T-helper 2 cell treated with Interferon-gamma antibody and Interleukin-4, amounts not matched to agents 5 μg/mL and 100 μg/mL, for 36 hours (primary cell): Measurements from ENCODE around the gene PMS1.

Experiments used
- DNase-seq: peaks from one replicate; pipeline ENCODE4 v3.0.0; 2021; ENCODE audit warnings: low spot score
- H3K27ac Mint-ChIP-seq: one replicate; pipeline ENCODE4 v1.8.0; 2021; ENCODE audit warnings: mild to moderate bottlenecking, mixed read lengths
- H3K27me3 Mint-ChIP-seq: one replicate; pipeline ENCODE4 v1.8.0; 2021; ENCODE audit warnings: low read depth, mixed read lengths
- H3K36me3 Mint-ChIP-seq: one replicate; pipeline ENCODE4 v1.8.0; 2021; ENCODE audit warnings: low read depth, mixed read lengths
- H3K4me1 Mint-ChIP-seq: one replicate; pipeline ENCODE4 v1.8.0; 2021; ENCODE audit warnings: low read depth, mixed read lengths
- H3K4me3 Mint-ChIP-seq: one replicate; pipeline ENCODE4 v1.8.0; 2022; ENCODE audit warnings: mild to moderate bottlenecking, moderate library complexity, mixed read lengths
- H3K9me3 Mint-ChIP-seq: one replicate; pipeline ENCODE4 v1.8.0; 2021; ENCODE audit warnings: mixed read lengths

The PMS1 gene

GRCh38 chr2:189794310-189794709, 10.1 kb downstream of the PMS1 start:
- H3K9me3 Mint-ChIP-seq: no peaks in the 10 kb centered on the region
- H3K27ac Mint-ChIP-seq: no peak overlapping the region
- peaks cover 34% of the 10 kb centered on the region for H3K36me3 Mint-ChIP-seq
- H3K27me3 Mint-ChIP-seq: no peaks in the 10 kb centered on the region
- no peak overlapping the region for H3K4me3 Mint-ChIP-seq
- DNase-seq: no peak
- H3K4me1 Mint-ChIP-seq: peaks cover 13% of the 10 kb centered on the region

GRCh38 chr2:189797902-189798301, 13.7 kb downstream of the PMS1 start:
- Mint-ChIP-seq H3K27me3 (no peaks in the 10 kb centered on the region), H3K27ac (no peak overlapping the region), H3K9me3 (no peaks in the 10 kb centered on the region), H3K4me3 (no peak overlapping the region), H3K4me1 (peaks cover 4% of the 10 kb centered on the region), H3K36me3 (peaks cover 27% of the 10 kb centered on the region)
- DNase-seq: no peak

GRCh38 chr2:189798312-189799029, 14.2 kb downstream of the PMS1 start:
- no peaks in the 10 kb centered on the region for H3K27me3 Mint-ChIP-seq
- H3K36me3 Mint-ChIP-seq: peaks cover 23% of the 10 kb centered on the region
- H3K4me3 Mint-ChIP-seq: no peak overlapping the region
- DNase-seq: no peak
- H3K9me3 Mint-ChIP-seq: no peaks in the 10 kb centered on the region
- H3K27ac Mint-ChIP-seq: no peak overlapping the region
- peaks cover 2% of the 10 kb centered on the region for H3K4me1 Mint-ChIP-seq

GRCh38 chr2:189799030-189799331, 14.7 kb downstream of the PMS1 start:
- Mint-ChIP-seq H3K27me3 (no peaks in the 10 kb centered on the region), H3K4me3 (no peak overlapping the region), H3K27ac (no peak overlapping the region), H3K9me3 (no peaks in the 10 kb centered on the region), H3K36me3 (peaks cover 23% of the 10 kb centered on the region), H3K4me1 (peaks cover 2% of the 10 kb centered on the region)
- DNase-seq: no peak

GRCh38 chr2:189799531-189799930, 15.3 kb downstream of the PMS1 start:
- no peaks in the 10 kb centered on the region for H3K9me3 Mint-ChIP-seq
- H3K27me3 Mint-ChIP-seq: no peaks in the 10 kb centered on the region
- peaks cover 2% of the 10 kb centered on the region for H3K4me1 Mint-ChIP-seq
- no peak overlapping the region for H3K27ac Mint-ChIP-seq
- H3K4me3 Mint-ChIP-seq: no peak overlapping the region
- peaks cover 22% of the 10 kb centered on the region for H3K36me3 Mint-ChIP-seq
- no peak for DNase-seq

- Mint-ChIP-seq H3K4me3 (no peak overlapping the region), H3K36me3 (peaks cover 16% of the 10 kb centered on the region), H3K4me1 (peaks cover 2% of the 10 kb centered on the region), H3K27ac (no peak overlapping the region), H3K9me3 (no peaks in the 10 kb centered on the region), H3K27me3 (no peaks in the 10 kb centered on the region)
- DNase-seq: no peak
Measured at GRCh38 chr2:189802396-189802912, 18.2 kb downstream of the PMS1 start.

GRCh38 chr2:189803431-189803830, 19.2 kb downstream of the PMS1 start:
- Mint-ChIP-seq H3K4me3 (no peak overlapping the region), H3K4me1 (peaks cover 2% of the 10 kb centered on the region), H3K27ac (no peak overlapping the region), H3K27me3 (no peaks in the 10 kb centered on the region), H3K36me3 (peaks cover 12% of the 10 kb centered on the region), H3K9me3 (no peaks in the 10 kb centered on the region)
- DNase-seq: no peak

GRCh38 chr2:189818249-189819038, 34.2 kb downstream of the PMS1 start:
- DNase-seq: no peak
- Mint-ChIP-seq H3K4me3 (no peak overlapping the region), H3K9me3 (peaks cover 11% of the 10 kb centered on the region), H3K36me3 (peaks cover 41% of the 10 kb centered on the region), H3K4me1 (peaks cover 14% of the 10 kb centered on the region), H3K27me3 (no peaks in the 10 kb centered on the region), H3K27ac (no peak overlapping the region)

- no peaks in the 10 kb centered on the region for H3K27me3 Mint-ChIP-seq
- peaks cover 14% of the 10 kb centered on the region for H3K4me1 Mint-ChIP-seq
- no peak overlapping the region for H3K27ac Mint-ChIP-seq
- H3K36me3 Mint-ChIP-seq: peaks cover 33% of the 10 kb centered on the region
- no peak overlapping the region for H3K4me3 Mint-ChIP-seq
- peaks cover 11% of the 10 kb centered on the region for H3K9me3 Mint-ChIP-seq
- no peak for DNase-seq
Measured at GRCh38 chr2:189819297-189819704, 35.1 kb downstream of the PMS1 start.

- Mint-ChIP-seq H3K4me3 (no peak overlapping the region), H3K36me3 (peaks cover 29% of the 10 kb centered on the region), H3K27ac (no peak overlapping the region), H3K9me3 (peaks cover 11% of the 10 kb centered on the region), H3K4me1 (peaks cover 14% of the 10 kb centered on the region), H3K27me3 (no peaks in the 10 kb centered on the region)
- DNase-seq: no peak
Measured at GRCh38 chr2:189821953-189822748, 37.9 kb downstream of the PMS1 start.

- Mint-ChIP-seq H3K27ac (no peak overlapping the region), H3K4me1 (no peaks in the 10 kb centered on the region), H3K27me3 (no peaks in the 10 kb centered on the region), H3K4me3 (no peak overlapping the region), H3K36me3 (peaks cover 16% of the 10 kb centered on the region), H3K9me3 (no peaks in the 10 kb centered on the region)
- no peak for DNase-seq
Measured at GRCh38 chr2:189824694-189825396, 40.6 kb downstream of the PMS1 start.

GRCh38 chr2:189826039-189826438, 41.8 kb downstream of the PMS1 start:
- H3K4me1 Mint-ChIP-seq: peaks cover 1% of the 10 kb centered on the region
- H3K27me3 Mint-ChIP-seq: no peaks in the 10 kb centered on the region
- peaks cover 9% of the 10 kb centered on the region for H3K36me3 Mint-ChIP-seq
- H3K4me3 Mint-ChIP-seq: no peak overlapping the region
- no peak for DNase-seq
- H3K9me3 Mint-ChIP-seq: no peaks in the 10 kb centered on the region
- H3K27ac Mint-ChIP-seq: no peak overlapping the region

- H3K4me3 Mint-ChIP-seq: no peak overlapping the region
- H3K27ac Mint-ChIP-seq: no peak overlapping the region
- no peaks in the 10 kb centered on the region for H3K9me3 Mint-ChIP-seq
- peaks cover 1% of the 10 kb centered on the region for H3K4me1 Mint-ChIP-seq
- no peaks in the 10 kb centered on the region for H3K27me3 Mint-ChIP-seq
- peaks cover 9% of the 10 kb centered on the region for H3K36me3 Mint-ChIP-seq
- DNase-seq: no peak
Measured at GRCh38 chr2:189829102-189829833, 45.0 kb downstream of the PMS1 start.
